GM20431 (cell line): ENCODE data around the gene GLUD1.
"Not testable (repeated sequence)": the region's sequence is repeated elsewhere in the genome, so short reads cannot be mapped to it uniquely, and the experiment has no call there.

ENCODE experiments used
- in situ Hi-C: fragments of 300-500 bp; cut with MseI, MboI; formaldehyde crosslinking; loops from one replicate; pipeline ENCODE4 v1.15.0; 2020; ENCODE audit warnings: low sequenced_read_pairs; ENCODE audit not compliant: unreplicated experiment

The GLUD1 gene

DNA sequence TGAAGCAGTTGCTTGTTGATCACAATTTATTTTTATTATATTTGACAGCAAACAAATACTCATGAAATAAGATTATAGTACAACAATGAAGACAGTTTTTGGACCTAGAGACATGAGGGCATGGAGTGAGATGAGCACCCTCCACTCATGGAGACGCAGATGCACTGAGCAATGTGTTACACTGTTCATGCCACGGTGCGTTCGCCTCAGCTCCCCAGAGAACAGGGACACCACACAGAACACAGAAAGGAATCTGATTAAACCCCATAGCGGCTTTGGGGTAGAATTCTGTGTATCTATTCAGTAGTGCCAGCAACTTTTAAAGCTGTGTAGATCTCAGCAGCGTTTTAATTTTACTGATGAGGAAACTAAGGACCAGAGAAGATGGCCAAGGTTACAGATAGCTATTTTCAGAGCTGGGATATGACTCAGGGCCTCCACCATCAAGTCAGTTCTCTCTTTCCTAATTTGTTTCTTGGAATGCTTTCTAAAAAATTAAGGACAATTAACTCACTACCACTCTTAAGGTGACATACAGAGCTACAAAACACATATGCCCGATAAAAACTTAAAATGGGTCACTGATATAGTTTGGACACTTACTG, 41.0 kb downstream of the GLUD1 start:
- in situ Hi-C loops: no loop called here

- in situ Hi-C loops: no loop called here
Measured at GRCh38 chr10:87053111-87053510, 41.5 kb downstream of the GLUD1 start.

- in situ Hi-C loops: no loop called here
Measured at GRCh38 chr10:87045434-87045938, 49.2 kb downstream of the GLUD1 start.

- in situ Hi-C loops: not testable (repeated sequence)
Measured at GRCh38 chr10:87043579-87043978, 51.1 kb downstream of the GLUD1 start.

- in situ Hi-C loops: no loop called here
Measured at GRCh38 chr10:87038786-87039185, 55.9 kb downstream of the GLUD1 start.

- in situ Hi-C loops: no loop called here
Measured at GRCh38 chr10:87038286-87038717, 56.3 kb downstream of the GLUD1 start.

- in situ Hi-C loops: no loop called here
Measured at GRCh38 chr10:87036623-87037022, 58.0 kb downstream of the GLUD1 start.

- in situ Hi-C loops: no loop called here
Measured at GRCh38 chr10:87030912-87031635, 63.6 kb downstream of the GLUD1 start.

- in situ Hi-C loops: not testable (repeated sequence)
Measured at GRCh38 chr10:87030419-87030818, 64.2 kb downstream of the GLUD1 start.

- in situ Hi-C loops: not testable (repeated sequence)
Measured at GRCh38 chr10:87026747-87027508, 67.7 kb downstream of the GLUD1 start.

DNA sequence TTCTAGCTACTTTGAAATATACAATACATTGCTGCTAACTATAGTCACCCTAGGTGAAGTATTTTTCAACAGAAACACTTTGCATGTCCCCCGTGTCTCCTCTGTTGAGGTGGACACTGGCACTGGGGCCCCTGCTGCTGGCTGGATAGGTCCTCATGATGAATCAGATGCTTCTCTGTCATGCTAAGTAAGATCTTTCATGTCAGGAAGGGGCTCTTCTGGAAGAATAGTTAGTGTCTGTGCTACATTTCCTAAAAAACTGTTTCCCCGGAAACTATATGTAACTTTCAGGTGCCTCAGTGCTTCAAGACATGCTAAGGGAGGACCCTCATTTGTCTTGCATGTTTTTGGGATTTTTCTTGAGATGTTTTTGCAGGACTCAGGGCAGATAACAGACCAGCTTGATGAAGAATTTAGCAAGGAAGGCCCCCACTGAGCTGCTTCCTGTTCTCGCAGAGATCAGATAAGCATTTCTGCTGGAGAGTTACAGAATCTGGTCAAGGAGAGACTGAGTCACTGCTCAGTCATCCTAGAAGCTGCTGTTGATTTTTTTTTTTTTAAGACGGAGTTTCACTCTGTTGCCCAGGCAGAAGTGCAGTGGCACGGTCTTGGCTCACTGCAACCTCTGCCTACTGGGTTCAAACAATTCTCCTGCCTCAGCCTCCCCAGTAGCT, 69.2 kb downstream of the GLUD1 start:
- in situ Hi-C loops: not testable (repeated sequence)

- in situ Hi-C loops: not testable (repeated sequence)
Measured at GRCh38 chr10:87020056-87020455, 74.6 kb downstream of the GLUD1 start, which contains the start of gene FAM25A. Gene FAM25A, plus strand, starts transcription at chr10:87020294. Its CDS starts 31 bp downstream, at chr10:87020325.

GRCh38 chr10:87019504-87019903, 75.1 kb downstream of the GLUD1 start:
- in situ Hi-C loops: not testable (repeated sequence)

GRCh38 chr10:87019066-87019465, 75.6 kb downstream of the GLUD1 start:
- in situ Hi-C loops: not testable (repeated sequence)

DNA sequence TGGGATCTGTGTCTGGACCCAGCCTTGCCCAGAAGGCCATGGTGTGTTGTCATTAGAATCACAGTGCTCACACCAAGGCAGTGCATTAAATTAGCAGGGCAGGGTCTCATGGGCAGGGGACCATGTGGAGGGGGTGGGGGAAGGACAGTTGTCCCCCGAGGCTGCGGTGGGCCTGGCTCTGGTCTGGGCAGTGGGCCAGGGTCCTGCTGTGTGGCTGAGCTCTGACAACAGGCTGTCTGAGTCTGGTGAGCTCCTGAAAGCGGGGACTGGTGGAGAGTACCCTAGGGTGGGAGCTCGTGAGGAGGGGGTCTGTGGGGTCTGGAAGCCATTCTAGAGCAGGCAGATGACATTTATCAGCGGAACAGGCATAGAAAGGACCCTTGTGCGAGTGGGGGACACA, 76.5 kb downstream of the GLUD1 start:
- in situ Hi-C loops: not testable (repeated sequence)

- in situ Hi-C loops: not testable (repeated sequence)
Measured at GRCh38 chr10:87014986-87015716, 79.5 kb downstream of the GLUD1 start.

GRCh38 chr10:87013528-87013927, 81.1 kb downstream of the GLUD1 start:
- in situ Hi-C loops: not testable (repeated sequence)

DNA sequence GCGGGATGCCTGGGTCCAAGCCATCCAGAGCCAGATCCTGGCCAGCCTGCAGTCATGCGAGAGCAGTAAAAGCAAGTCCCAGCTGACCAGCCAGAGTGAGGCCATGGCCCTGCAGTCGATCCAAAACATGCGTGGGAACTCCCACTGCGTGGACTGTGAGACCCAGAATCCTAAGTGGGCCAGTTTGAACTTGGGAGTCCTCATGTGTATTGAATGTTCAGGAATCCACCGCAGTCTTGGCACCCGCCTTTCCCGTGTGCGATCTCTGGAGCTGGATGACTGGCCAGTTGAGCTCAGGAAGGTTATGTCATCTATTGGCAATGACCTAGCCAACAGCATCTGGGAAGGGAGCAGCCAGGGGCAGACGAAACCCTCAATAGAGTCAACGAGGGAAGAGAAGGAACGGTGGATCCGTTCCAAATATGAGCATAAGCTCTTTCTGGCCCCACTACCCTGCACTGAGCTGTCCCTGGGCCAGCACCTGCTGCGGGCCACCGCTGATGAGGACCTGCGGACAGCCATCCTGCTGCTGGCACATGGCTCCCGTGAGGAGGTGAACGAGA, 85.4 kb downstream of the GLUD1 start:
- in situ Hi-C loops: not testable (repeated sequence)

DNA sequence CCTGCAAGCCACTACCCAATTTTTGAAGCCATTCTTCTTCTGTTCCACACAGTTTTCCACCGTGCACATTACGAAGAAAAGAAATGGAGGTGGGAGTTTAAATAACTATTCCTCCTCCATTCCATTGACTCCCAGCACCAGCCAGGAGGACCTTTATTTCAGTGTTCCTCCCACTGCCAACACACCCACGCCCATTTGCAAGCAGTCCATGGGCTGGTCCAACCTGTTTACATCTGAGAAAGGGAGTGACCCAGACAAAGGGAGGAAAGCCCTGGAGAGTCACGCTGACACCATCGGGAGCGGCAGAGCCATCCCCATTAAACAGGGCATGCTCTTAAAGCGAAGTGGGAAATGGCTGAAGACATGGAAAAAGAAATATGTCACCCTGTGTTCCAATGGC, 86.3 kb downstream of the GLUD1 start:
- in situ Hi-C loops: not testable (repeated sequence)
